H9 (cell line): ENCODE data around the gene PGBD5. TPM values are rescaled to one million over a fixed set of nuclear protein-coding genes. Genes with fewer than 3 reads are reported as not detected.

Experiments
- DNase-seq: peaks from one replicate; pipeline ENCODE4 v3.0.0-alpha.2; 2017
- H2AFZ ChIP-seq: one replicate; pipeline ENCODE4 v1.6.1; 2013; ENCODE audit warnings: mild to moderate bottlenecking, low read length, control low read depth, moderate library complexity
- H2AK5ac ChIP-seq: 2 replicates; pipeline ENCODE4 v1.6.1; 2013; ENCODE audit warnings: low read length, control low read depth, mixed read lengths; ENCODE audit not compliant: insufficient read length
- H2BK120ac ChIP-seq: one replicate; pipeline ENCODE4 v1.6.1; 2013; ENCODE audit warnings: low read depth, mild to moderate bottlenecking, low read length, control low read depth, inconsistent platforms; ENCODE audit not compliant: poor library complexity, severe bottlenecking
- H2BK12ac ChIP-seq: 2 replicates; pipeline ENCODE4 v1.6.1; 2013; ENCODE audit warnings: low read length, control low read depth, mixed read lengths, low read depth; ENCODE audit not compliant: insufficient read length
- H2BK15ac ChIP-seq: 2 replicates; pipeline ENCODE4 v1.6.1; 2013; ENCODE audit warnings: low read depth, low read length, control low read depth
- H2BK20ac ChIP-seq: one replicate; pipeline ENCODE4 v1.6.1; 2013; ENCODE audit warnings: low read depth, mild to moderate bottlenecking, low read length, control low read depth, inconsistent platforms; ENCODE audit not compliant: poor library complexity, severe bottlenecking
- H2BK5ac ChIP-seq: 2 replicates; pipeline ENCODE4 v1.6.1; 2013; ENCODE audit warnings: low read length, control low read depth, mixed read lengths; ENCODE audit not compliant: insufficient read length
- H3K14ac ChIP-seq: 2 replicates; pipeline ENCODE4 v1.6.1; 2013; ENCODE audit warnings: low read length, control low read depth; ENCODE audit not compliant: insufficient read depth
- H3K18ac ChIP-seq: 2 replicates; pipeline ENCODE4 v1.6.1; 2013; ENCODE audit warnings: low read depth, mild to moderate bottlenecking, mixed read lengths, low read length, control low read depth; ENCODE audit not compliant: insufficient read length
- H3K23ac ChIP-seq: 2 replicates; pipeline ENCODE4 v1.6.1; 2013; ENCODE audit warnings: low read length, control low read depth, mixed read lengths, low read depth; ENCODE audit not compliant: insufficient read length
- H3K23me2 ChIP-seq: 2 replicates; pipeline ENCODE4 v1.6.1; 2013; ENCODE audit warnings: low read depth, mild to moderate bottlenecking, mixed read lengths, low read length, control low read depth; ENCODE audit not compliant: insufficient read length, poor library complexity, severe bottlenecking
- H3K27ac ChIP-seq: 2 replicates; pipeline ENCODE4 v1.5.1; 2013; ENCODE audit warnings: low read length, control low read depth, mixed read lengths, low read depth; ENCODE audit not compliant: insufficient read length
- H3K27me3 ChIP-seq: 2 replicates; pipeline ENCODE4 v1.6.1; 2013; ENCODE audit warnings: low read length, control low read depth, inconsistent platforms; ENCODE audit not compliant: insufficient read depth
- H3K4ac ChIP-seq: 2 replicates; pipeline ENCODE4 v1.6.1; 2013; ENCODE audit warnings: low read depth, mild to moderate bottlenecking, control low read depth, inconsistent platforms, low read length, moderate library complexity
- H3K4me1 ChIP-seq: 2 replicates; pipeline ENCODE4 v1.6.1; 2013; ENCODE audit warnings: low read length, control low read depth, inconsistent platforms; ENCODE audit not compliant: insufficient read depth
- H3K4me2 ChIP-seq: 2 replicates; pipeline ENCODE4 v1.6.1; 2013; ENCODE audit warnings: low read length, control low read depth, mixed read lengths; ENCODE audit not compliant: insufficient read length, insufficient read depth
- H3K56ac ChIP-seq: 2 replicates; pipeline ENCODE4 v1.6.1; 2013; ENCODE audit warnings: low read depth, mild to moderate bottlenecking, mixed read lengths, low read length, control low read depth; ENCODE audit not compliant: insufficient read length
- H3K79me1 ChIP-seq: 2 replicates; pipeline ENCODE4 v1.6.1; 2013; ENCODE audit warnings: low read depth, mild to moderate bottlenecking, moderate library complexity, low read length, control low read depth, inconsistent platforms; ENCODE audit not compliant: insufficient read depth, poor library complexity, severe bottlenecking
- H3K79me2 ChIP-seq: 2 replicates; pipeline ENCODE4 v1.6.1; 2013; ENCODE audit warnings: low read length, control low read depth, inconsistent platforms; ENCODE audit not compliant: insufficient read depth
- H3K9ac ChIP-seq: 2 replicates; pipeline ENCODE4 v1.6.1; 2013; ENCODE audit warnings: low read length, control low read depth, mixed read lengths; ENCODE audit not compliant: insufficient read length; ENCODE audit errors: extremely low read depth
- H3K9me3 ChIP-seq: one replicate; pipeline ENCODE4 v1.6.1; 2013; ENCODE audit warnings: low read depth, low read length, inconsistent platforms; ENCODE audit not compliant: control insufficient read depth
- H3T11ph ChIP-seq: one replicate; pipeline ENCODE4 v1.6.1; 2013; ENCODE audit warnings: mild to moderate bottlenecking, low read length, control low read depth, inconsistent platforms
- H4K20me1 ChIP-seq: one replicate; pipeline ENCODE4 v1.6.1; 2013; ENCODE audit not compliant: control insufficient read depth, insufficient read length, insufficient read depth
- H4K5ac ChIP-seq: 2 replicates; pipeline ENCODE4 v1.6.1; 2013; ENCODE audit warnings: low read depth, mild to moderate bottlenecking, mixed read lengths, low read length, control low read depth; ENCODE audit not compliant: insufficient read length
- H4K8ac ChIP-seq: replicated peaks from 2 replicates; pipeline ENCODE4 v1.6.1; 2013; ENCODE audit warnings: low read length, control low read depth, mixed read lengths, low read depth; ENCODE audit not compliant: insufficient read length
- H4K91ac ChIP-seq: 2 replicates; pipeline ENCODE4 v1.6.1; 2013; ENCODE audit warnings: low read depth, mild to moderate bottlenecking, moderate library complexity, mixed read lengths, low read length, control low read depth; ENCODE audit not compliant: insufficient read length
- H3K27ac Mint-ChIP-seq, 3 experiments: 2 replicates in 2 of 3; 3 replicates in 1 of 3; pipeline ENCODE4 v1.8.0; 2020 to 2021; ENCODE audit warnings: mixed read lengths in 3 of 3, mild to moderate bottlenecking in 1 of 3, moderate library complexity in 1 of 3
- H3K27me3 Mint-ChIP-seq: 2 replicates; pipeline ENCODE4 v1.8.0; 2021; ENCODE audit warnings: low read depth, mild to moderate bottlenecking, moderate library complexity, mixed read lengths
- H3K36me3 Mint-ChIP-seq, 3 experiments: 2 replicates in 2 of 3; 3 replicates in 1 of 3; pipeline ENCODE4 v1.8.0; 2020 to 2021; ENCODE audit warnings: low read depth in 3 of 3, mixed read lengths in 3 of 3; ENCODE audit not compliant: insufficient read depth in 1 of 3
- H3K4me1 Mint-ChIP-seq, 2 experiments: 2 replicates each; pipeline ENCODE4 v1.8.0; 2020; ENCODE audit warnings: mixed read lengths in 2 of 2
- H3K4me3 Mint-ChIP-seq, 2 experiments: 2 replicates in 1 of 2; 3 replicates in 1 of 2; pipeline ENCODE4 v1.8.0; 2020 to 2021; ENCODE audit warnings: mild to moderate bottlenecking in 2 of 2, mixed read lengths in 2 of 2, moderate library complexity in 1 of 2
- H3K9me3 Mint-ChIP-seq, 2 experiments: 2 replicates in 1 of 2; 3 replicates in 1 of 2; pipeline ENCODE4 v1.8.0; 2020; ENCODE audit warnings: mild to moderate bottlenecking in 2 of 2, mixed read lengths in 2 of 2, moderate library complexity in 1 of 2
- WGBS: extraction: QIAGEN DNeasy Blood & Tissue Kit; methylation state at CpG from one replicate; pipeline ENCODE4 v1.1.7; 2013; ENCODE audit warnings: missing lambda C conversion rate, low lambda C conversion rate, mixed read lengths; ENCODE audit not compliant: insufficient read length; ENCODE audit errors: extremely low coverage; 5-methylcytosine and 5-hydroxymethylcytosine counted together
- total RNA-seq: library from RNA; stranded (reverse); gene quantifications from 2 replicates; pipeline ENCODE4 v1.2.1, GENCODE V29; 2021
- TF ChIP-seq, protein P1 (sequence below): fragments of 200-600 bp; sonication (generic); conservative IDR thresholded peaks from 3 replicates; pipeline ENCODE4 v1.8.0; 2021; ENCODE audit warnings: antibody characterized with exemption, mild to moderate bottlenecking

The PGBD5 gene
- total RNA-seq, 1 experiment from 2014 or later, result 19.1 TPM

DNA sequence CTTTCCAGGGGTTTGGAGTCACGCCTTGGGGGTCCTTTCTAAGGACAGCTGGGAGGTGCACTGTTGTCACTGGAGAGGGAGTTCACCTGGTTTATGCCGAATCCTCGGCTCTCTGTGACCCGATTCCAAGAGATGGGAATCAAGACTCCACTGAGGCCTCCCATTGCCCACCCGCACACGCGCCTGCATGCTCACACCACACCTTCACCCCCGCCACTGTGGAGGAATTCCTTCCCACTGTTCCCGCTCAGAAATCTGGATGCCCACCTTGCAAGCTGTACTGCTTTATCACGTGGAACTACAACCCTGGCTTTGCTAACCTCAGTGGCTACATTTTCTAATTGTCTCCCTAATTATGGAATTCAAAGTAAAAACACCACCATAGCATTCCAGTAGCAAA, 29.2 kb downstream of the PGBD5 start:
- H3K27ac ChIP-seq, result no peak overlapping the region
- H3K9me3 Mint-ChIP-seq, result no peaks in the 10 kb centered on the region; a peak in 2 of 5 replicates
- no peak overlapping the region for H3K56ac ChIP-seq
- H2BK12ac ChIP-seq, result no peak overlapping the region
- H4K8ac ChIP-seq, result no peak overlapping the region
- no peak overlapping the region for H3K14ac ChIP-seq
- H3K27me3 Mint-ChIP-seq, result no peaks in the 10 kb centered on the region; the same call in 1 of the 2 replicates
- WGBS, result no CpG with 5 or more reads among the region's 10 CpGs
- no peak overlapping the region for H3T11ph ChIP-seq
- H3K4ac ChIP-seq, result no peak overlapping the region
- no peak overlapping the region for H3K4me2 ChIP-seq
- no peak overlapping the region for H2BK20ac ChIP-seq
- H3K27ac Mint-ChIP-seq, result no peak overlapping the region; a peak in 1 of 7 replicates
- H3K4me3 Mint-ChIP-seq, result no peak overlapping the region
- no peaks in the 10 kb centered on the region for H3K23me2 ChIP-seq
- H2BK120ac ChIP-seq, result no peak overlapping the region
- peaks cover 9% of the 10 kb centered on the region; the same call in 1 of the 2 replicates for H3K4me1 ChIP-seq
- H3K79me2 ChIP-seq, result peaks cover 2% of the 10 kb centered on the region; the same call in 1 of the 2 replicates
- no peak overlapping the region for H4K5ac ChIP-seq
- H2BK15ac ChIP-seq, result no peak overlapping the region
- peaks cover 3% of the 10 kb centered on the region for H4K20me1 ChIP-seq
- no peak overlapping the region for H3K18ac ChIP-seq
- no peak overlapping the region for H4K91ac ChIP-seq
- no peak overlapping the region for H2BK5ac ChIP-seq
- no peaks in the 10 kb centered on the region for H3K27me3 ChIP-seq
- no peak overlapping the region for H3K23ac ChIP-seq
- DNase-seq, result no peak
- H2AK5ac ChIP-seq, result no peak overlapping the region
- H2AFZ ChIP-seq, result no peak overlapping the region
- no peaks in the 10 kb centered on the region for H3K79me1 ChIP-seq
- no peak overlapping the region for H3K9ac ChIP-seq
- no peaks in the 10 kb centered on the region for H3K9me3 ChIP-seq
- H3K4me1 Mint-ChIP-seq, result peaks cover 46 to 54% of the 10 kb centered on the region in 2 experiments
- H3K36me3 Mint-ChIP-seq, result peaks cover 0 to 6% (median 1%) of the 10 kb centered on the region in 3 experiments; a peak in 5 of 7 replicates
- TF ChIP-seq, protein P1, sequence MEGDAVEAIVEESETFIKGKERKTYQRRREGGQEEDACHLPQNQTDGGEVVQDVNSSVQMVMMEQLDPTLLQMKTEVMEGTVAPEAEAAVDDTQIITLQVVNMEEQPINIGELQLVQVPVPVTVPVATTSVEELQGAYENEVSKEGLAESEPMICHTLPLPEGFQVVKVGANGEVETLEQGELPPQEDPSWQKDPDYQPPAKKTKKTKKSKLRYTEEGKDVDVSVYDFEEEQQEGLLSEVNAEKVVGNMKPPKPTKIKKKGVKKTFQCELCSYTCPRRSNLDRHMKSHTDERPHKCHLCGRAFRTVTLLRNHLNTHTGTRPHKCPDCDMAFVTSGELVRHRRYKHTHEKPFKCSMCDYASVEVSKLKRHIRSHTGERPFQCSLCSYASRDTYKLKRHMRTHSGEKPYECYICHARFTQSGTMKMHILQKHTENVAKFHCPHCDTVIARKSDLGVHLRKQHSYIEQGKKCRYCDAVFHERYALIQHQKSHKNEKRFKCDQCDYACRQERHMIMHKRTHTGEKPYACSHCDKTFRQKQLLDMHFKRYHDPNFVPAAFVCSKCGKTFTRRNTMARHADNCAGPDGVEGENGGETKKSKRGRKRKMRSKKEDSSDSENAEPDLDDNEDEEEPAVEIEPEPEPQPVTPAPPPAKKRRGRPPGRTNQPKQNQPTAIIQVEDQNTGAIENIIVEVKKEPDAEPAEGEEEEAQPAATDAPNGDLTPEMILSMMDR, result no peak
